ENCODE data around the gene CAND2.

The CAND2 gene

DNA sequence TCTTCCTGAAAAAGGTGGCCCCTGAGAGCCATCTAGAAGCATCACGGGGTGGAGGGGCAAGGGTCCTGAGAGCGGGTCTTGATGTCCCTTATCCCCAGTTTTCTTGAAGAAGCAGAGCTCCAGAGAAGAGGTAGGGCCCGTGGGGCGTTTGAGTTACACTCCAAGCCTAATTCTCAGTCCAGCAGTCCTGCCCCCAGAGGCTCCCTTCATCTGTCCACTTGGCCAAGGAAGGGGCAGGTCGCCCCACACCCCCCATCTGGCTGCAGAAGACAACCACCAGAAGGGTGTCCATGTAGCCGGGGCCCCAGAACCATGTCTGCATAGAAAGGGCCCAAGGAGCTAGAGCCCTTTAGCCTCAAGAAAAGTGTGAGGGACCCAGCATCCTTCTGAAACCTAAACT is 70.4 kb downstream of the CAND2 start:
- no peak for DNase-seq (ENCODE audit: low read depth)
- TF ChIP-seq, protein P1, sequence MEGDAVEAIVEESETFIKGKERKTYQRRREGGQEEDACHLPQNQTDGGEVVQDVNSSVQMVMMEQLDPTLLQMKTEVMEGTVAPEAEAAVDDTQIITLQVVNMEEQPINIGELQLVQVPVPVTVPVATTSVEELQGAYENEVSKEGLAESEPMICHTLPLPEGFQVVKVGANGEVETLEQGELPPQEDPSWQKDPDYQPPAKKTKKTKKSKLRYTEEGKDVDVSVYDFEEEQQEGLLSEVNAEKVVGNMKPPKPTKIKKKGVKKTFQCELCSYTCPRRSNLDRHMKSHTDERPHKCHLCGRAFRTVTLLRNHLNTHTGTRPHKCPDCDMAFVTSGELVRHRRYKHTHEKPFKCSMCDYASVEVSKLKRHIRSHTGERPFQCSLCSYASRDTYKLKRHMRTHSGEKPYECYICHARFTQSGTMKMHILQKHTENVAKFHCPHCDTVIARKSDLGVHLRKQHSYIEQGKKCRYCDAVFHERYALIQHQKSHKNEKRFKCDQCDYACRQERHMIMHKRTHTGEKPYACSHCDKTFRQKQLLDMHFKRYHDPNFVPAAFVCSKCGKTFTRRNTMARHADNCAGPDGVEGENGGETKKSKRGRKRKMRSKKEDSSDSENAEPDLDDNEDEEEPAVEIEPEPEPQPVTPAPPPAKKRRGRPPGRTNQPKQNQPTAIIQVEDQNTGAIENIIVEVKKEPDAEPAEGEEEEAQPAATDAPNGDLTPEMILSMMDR (IDR thresholded peaks at IDR 0.05; ENCODE audit: insufficient read depth, low read depth, low read length, missing control alignments) = no peak
- H3K4me3 ChIP-seq (ENCODE audit: low read length) = no peak overlapping the region

DNA sequence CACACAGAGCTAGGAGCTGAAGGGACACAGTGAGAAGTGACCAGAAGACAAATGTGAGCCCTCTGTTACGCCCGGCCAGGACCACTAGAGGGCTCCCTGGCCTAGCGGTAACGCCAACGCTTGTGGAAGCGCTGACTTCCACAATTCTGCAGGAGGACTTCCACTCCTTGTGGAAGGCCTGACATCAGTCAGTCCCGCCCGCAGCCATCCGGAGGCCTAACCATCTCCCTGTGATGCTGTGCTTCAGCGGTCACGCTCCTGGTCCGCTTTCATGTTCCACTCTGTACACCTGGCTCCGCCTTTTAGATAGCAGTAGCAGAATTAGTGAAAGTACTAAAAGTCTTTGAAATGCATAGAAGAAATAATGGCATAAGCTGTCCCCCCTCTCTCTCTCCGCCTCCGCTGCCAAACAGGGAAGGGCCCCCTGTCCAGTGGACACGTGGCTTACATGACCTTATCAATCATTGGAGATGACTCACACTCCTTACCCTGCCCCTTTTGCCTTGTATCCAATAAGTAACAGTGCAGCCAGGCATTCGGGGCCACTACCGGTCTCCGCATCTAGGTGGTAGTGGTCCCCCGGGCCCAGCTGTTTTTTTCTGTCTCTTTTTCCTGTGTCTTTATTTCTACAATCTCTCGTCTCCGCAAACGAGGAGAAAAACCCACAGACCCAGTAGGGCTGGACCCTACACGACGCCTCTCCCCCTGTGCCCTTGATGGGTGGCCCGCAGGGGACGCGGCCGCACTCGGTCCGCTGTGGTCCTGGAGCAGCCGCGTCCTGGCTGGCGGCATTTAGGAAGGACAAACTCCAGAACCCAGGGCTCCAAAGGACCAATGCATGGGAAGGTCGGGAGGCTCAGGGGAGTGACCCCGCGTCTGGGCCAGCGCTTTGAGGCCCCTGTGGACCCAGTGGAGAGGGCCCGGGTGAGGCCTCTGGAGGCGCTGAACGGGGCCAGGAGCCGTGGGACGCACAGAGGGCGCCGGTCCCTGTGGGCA is 71.9 kb downstream of the CAND2 start:
- no peak overlapping the region for H3K4me3 ChIP-seq (ENCODE audit: low read length)
- peak; percentile 85 for DNase-seq (ENCODE audit: low read depth)
- TF ChIP-seq, protein P1 (IDR thresholded peaks at IDR 0.05; ENCODE audit: insufficient read depth, low read depth, low read length, missing control alignments) = peak; percentile 90

DNA sequence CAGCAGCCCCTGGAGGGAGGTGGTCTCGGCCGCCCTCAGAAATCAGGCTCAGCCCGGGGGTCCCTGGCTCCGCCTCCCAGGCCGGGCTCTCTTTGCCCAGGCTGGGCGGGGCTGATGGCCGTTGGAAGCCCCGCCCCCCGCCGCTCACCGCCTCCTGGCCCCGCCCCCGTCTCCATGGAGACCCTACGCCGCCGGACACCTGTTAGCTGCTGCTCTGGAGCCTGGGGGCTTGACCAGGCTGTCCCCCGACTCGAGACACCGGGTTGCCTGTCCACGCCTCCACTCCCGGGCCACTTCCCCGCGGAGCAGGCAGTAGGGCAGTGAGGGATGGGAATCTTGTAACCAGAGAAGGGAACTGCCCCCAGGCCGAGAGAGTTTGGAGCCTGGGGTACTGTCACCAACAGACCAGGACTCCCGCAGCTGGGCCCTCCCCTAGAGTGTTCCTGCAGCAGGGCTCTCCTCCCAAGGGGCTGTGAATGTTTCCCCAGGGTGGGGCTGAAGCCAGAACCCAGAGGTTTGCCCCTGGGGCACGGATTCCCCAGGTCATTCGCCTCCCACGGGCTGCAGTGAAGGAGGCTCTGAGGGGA is 72.6 kb downstream of the CAND2 start:
- TF ChIP-seq, protein P1 (IDR thresholded peaks at IDR 0.05; ENCODE audit: insufficient read depth, low read depth, low read length, missing control alignments) = no peak
- H3K4me3 ChIP-seq (ENCODE audit: low read length) = no peak overlapping the region
- peak; percentile 22 for DNase-seq (ENCODE audit: low read depth)

- TF ChIP-seq, protein P1 (IDR thresholded peaks at IDR 0.05; ENCODE audit: insufficient read depth, low read depth, low read length, missing control alignments) = no peak
- no peak for DNase-seq (ENCODE audit: low read depth)
- H3K4me3 ChIP-seq (ENCODE audit: low read length) = no peak overlapping the region
Observed at GRCh38 chr3:12870942-12871341, 74.5 kb downstream of the CAND2 start.

DNA sequence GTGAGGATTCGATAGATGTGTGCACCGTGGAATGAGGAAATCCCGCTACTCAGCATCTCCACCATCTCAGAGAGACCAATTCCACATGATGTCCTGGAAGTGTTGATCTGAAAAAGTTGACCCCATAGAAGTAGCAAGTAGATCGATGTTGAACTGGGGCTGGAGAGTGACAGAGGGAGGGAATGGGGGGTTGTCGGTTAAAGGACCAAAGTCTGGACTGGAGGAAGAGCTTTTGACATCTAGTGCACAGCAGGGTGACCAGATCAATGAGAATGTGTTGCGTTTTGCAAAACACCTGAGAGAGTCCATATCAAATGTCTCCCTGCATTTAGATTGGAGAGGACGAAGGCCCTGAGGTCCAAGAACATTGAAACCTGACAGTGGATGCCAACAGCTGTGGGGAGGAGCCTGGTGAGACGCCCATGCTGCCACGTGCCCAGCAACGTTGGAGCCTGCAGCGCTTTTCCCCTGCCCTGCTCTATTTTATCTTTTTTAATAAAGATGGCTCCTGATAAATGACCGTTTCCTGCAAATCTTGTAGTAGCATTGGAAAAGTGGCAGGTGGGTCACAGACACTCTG is 75.0 kb downstream of the CAND2 start:
- TF ChIP-seq, protein P1 (IDR thresholded peaks at IDR 0.05; ENCODE audit: insufficient read depth, low read depth, low read length, missing control alignments) = no peak
- no peak overlapping the region for H3K4me3 ChIP-seq (ENCODE audit: low read length)
- no peak for DNase-seq (ENCODE audit: low read depth)

- DNase-seq (ENCODE audit: low read depth) = no peak
- no peak overlapping the region for H3K4me3 ChIP-seq (ENCODE audit: low read length)
- TF ChIP-seq, protein P1 (IDR thresholded peaks at IDR 0.05; ENCODE audit: insufficient read depth, low read depth, low read length, missing control alignments) = no peak
Observed at GRCh38 chr3:12875857-12876836, 79.7 kb downstream of the CAND2 start.

Data from epithelial cell of esophagus (primary cell).